ENCODE results near the gene C5orf63.

- TF ChIP-seq, protein P1, sequence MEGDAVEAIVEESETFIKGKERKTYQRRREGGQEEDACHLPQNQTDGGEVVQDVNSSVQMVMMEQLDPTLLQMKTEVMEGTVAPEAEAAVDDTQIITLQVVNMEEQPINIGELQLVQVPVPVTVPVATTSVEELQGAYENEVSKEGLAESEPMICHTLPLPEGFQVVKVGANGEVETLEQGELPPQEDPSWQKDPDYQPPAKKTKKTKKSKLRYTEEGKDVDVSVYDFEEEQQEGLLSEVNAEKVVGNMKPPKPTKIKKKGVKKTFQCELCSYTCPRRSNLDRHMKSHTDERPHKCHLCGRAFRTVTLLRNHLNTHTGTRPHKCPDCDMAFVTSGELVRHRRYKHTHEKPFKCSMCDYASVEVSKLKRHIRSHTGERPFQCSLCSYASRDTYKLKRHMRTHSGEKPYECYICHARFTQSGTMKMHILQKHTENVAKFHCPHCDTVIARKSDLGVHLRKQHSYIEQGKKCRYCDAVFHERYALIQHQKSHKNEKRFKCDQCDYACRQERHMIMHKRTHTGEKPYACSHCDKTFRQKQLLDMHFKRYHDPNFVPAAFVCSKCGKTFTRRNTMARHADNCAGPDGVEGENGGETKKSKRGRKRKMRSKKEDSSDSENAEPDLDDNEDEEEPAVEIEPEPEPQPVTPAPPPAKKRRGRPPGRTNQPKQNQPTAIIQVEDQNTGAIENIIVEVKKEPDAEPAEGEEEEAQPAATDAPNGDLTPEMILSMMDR (conservative IDR thresholded peaks at IDR 0.05; ENCODE audit: low read length), result no peak
- TF ChIP-seq EZH2phosphoT487 (IDR thresholded peaks at IDR 0.05; ENCODE audit: borderline replicate concordance), result no peak
Observed at GRCh38 chr5:127063257-127063913, 9.9 kb downstream of the C5orf63 start.

All from Loucy (cell line).